T-cell (primary cell): ENCODE measurements around the gene MACO1. TPM values are rescaled to one million over a fixed set of nuclear protein-coding genes. Genes with fewer than 3 reads are reported as not detected.

Experiments
- ATAC-seq, 4 experiments: fragments of 200-7000 bp in 3 of 4; fragments of 150-1000 bp in 1 of 4; cut with Tn5 transposase; replicated peaks in 1 of 4; 1 replicate in 3 of 4; 2 replicates in 1 of 4; pipeline ENCODE4 v1.10.0; 2021; ENCODE audit warnings: moderate library complexity in 3 of 4, mild to moderate bottlenecking in 2 of 4, moderate number of reproducible peaks in 1 of 4
- CTCF ChIA-PET, 2 donors: fragments of 300-600 bp; sonication (Branson Sonifier 250); formaldehyde crosslinking; loops; one replicate each; lab custom pipeline; 2022; ENCODE audit warnings: antibody characterized with exemption in 2 of 2; lab: Charles Lee
- POLR2A ChIA-PET, 2 donors: fragments of 300-600 bp; sonication (Branson Sonifier 250); formaldehyde crosslinking; loops; one replicate each; lab custom pipeline; 2022; ENCODE audit warnings: antibody characterized with exemption in 2 of 2; lab: Charles Lee
- DNase-seq, 35 experiments: peaks; one replicate each; pipeline versions ENCODE4 v3.0.0 to v3.0.0-alpha.2; 2013 to 2023
- H3K27ac ChIP-seq: one replicate; pipeline ENCODE4 v1.5.1; 2013; ENCODE audit warnings: low read length
- H3K27me3 ChIP-seq, 2 experiments: replicated peaks in 1 of 2; 1 replicate in 1 of 2; 2 replicates in 1 of 2; pipeline versions ENCODE4 v1.6.1 to v1.7.0; 2013; ENCODE audit warnings: low read length in 1 of 2, mixed read lengths in 1 of 2; ENCODE audit not compliant: control insufficient read depth in 2 of 2, insufficient read depth in 2 of 2; ENCODE audit errors: extremely low read depth in 1 of 2
- H3K36me3 ChIP-seq, 2 donors: 1 replicate in 1 of 2; 2 replicates in 1 of 2; pipeline versions ENCODE4 v1.6.1 to v1.7.0; 2013; ENCODE audit warnings: low read length in 1 of 2; ENCODE audit not compliant: control insufficient read depth in 2 of 2, insufficient read depth in 1 of 2; ENCODE audit errors: extremely low read depth in 1 of 2
- H3K4me1 ChIP-seq, 2 experiments: 1 replicate in 1 of 2; 2 replicates in 1 of 2; pipeline versions ENCODE4 v1.6.1 to v1.7.0; 2013; ENCODE audit warnings: low read length in 2 of 2, mixed read lengths in 1 of 2; ENCODE audit not compliant: insufficient read depth in 2 of 2, control insufficient read depth in 1 of 2; ENCODE audit errors: extremely low read depth in 1 of 2
- H3K4me3 ChIP-seq, 2 donors: 1 replicate in 1 of 2; 2 replicates in 1 of 2; pipeline versions ENCODE4 v1.5.1 to v1.7.0; 2013; ENCODE audit warnings: mild to moderate bottlenecking in 2 of 2, low read length in 1 of 2, moderate library complexity in 1 of 2; ENCODE audit not compliant: control insufficient read depth in 1 of 2; ENCODE audit errors: extremely low read depth in 1 of 2
- H3K9me3 ChIP-seq: 2 replicates; pipeline ENCODE4 v1.7.0; 2013
- H3K27ac Mint-ChIP-seq, 2 donors: one replicate each; pipeline ENCODE4 v1.8.0; 2020 to 2021; ENCODE audit warnings: mild to moderate bottlenecking in 2 of 2, mixed read lengths in 2 of 2
- H3K27me3 Mint-ChIP-seq, 2 donors: one replicate each; pipeline ENCODE4 v1.8.0; 2021 to 2022; ENCODE audit warnings: mixed read lengths in 2 of 2
- H3K36me3 Mint-ChIP-seq: one replicate; pipeline ENCODE4 v1.8.0; 2021; ENCODE audit warnings: mixed read lengths
- H3K4me1 Mint-ChIP-seq, 3 donors: one replicate each; pipeline ENCODE4 v1.8.0; 2020 to 2022; ENCODE audit warnings: mixed read lengths in 3 of 3, mild to moderate bottlenecking in 1 of 3
- H3K4me3 Mint-ChIP-seq, 3 donors: one replicate each; pipeline ENCODE4 v1.8.0; 2020 to 2022; ENCODE audit warnings: mild to moderate bottlenecking in 3 of 3, mixed read lengths in 3 of 3, moderate library complexity in 3 of 3
- H3K9me3 Mint-ChIP-seq, 3 donors: one replicate each; pipeline ENCODE4 v1.8.0; 2020 to 2022; ENCODE audit warnings: mixed read lengths in 3 of 3
- WGBS: methylation state at CpG from one replicate; pipeline ENCODE4 v1.1.5; 2013; ENCODE audit warnings: missing lambda C conversion rate; ENCODE audit not compliant: insufficient coverage; 5-methylcytosine and 5-hydroxymethylcytosine counted together
- total RNA-seq, 35 experiments: library from RNA in 6 of 35; stranded (reverse) in 6 of 35; fragments of 120-200 nt in 1 of 35; gene quantifications; one replicate each; pipeline versions ENCODE4 v1.2.1 to v1.2.4 and lab custom pipeline; 2013 to 2026

MACO1 gene
- total RNA-seq, 5 donors from 2014 or later (not counting 1 experiment from before 2014, with no cell fraction given): 19.7 to 23.2 (median 21.5) TPM

DNA sequence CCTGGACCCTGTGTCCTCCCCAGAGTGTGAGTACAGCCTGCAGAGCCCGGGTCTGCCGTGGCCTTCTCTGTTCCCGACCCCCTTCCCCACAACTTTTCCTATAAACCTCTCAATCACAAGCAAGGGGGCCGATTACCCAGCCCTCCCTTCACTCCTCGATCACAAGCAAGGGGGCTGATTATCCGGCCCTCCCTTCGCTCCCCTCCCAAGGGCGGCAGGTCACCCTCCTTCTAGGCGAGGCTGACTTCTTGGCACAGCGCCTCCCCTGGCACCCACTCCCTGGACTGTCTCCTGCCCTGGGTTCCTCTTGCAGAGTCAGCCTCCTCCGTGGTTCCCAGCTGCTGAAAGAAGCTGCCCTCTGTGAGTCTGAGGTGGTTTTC lies 100.4 kb downstream of the MACO1 start:
- H3K9me3 Mint-ChIP-seq: no peaks in the 10 kb centered on the region
- H3K27ac Mint-ChIP-seq: no peak overlapping the region
- Histone ChIP-seq H3K27me3 (peaks cover 0 to 13% of the 10 kb centered on the region in 2 experiments), H3K36me3 (no peaks in the 10 kb centered on the region), H3K4me1 (peaks cover 0 to 2% of the 10 kb centered on the region in 2 experiments), H3K4me3 (no peak overlapping the region), H3K27ac (no peak overlapping the region), H3K9me3 (no peaks in the 10 kb centered on the region)
- CTCF ChIA-PET: interaction anchor here in 1 of 2 donors (0.7 kb wide), 1 partner anchor 264 kb away, joined by 4 read pairs; no protein-coding TSS in a partner anchor
- H3K4me1 Mint-ChIP-seq: peaks cover 0 to 5% (median 0%) of the 10 kb centered on the region in 3 donors
- H3K4me3 Mint-ChIP-seq: no peak overlapping the region
- no peaks in the 10 kb centered on the region for H3K36me3 Mint-ChIP-seq
- no peaks in the 10 kb centered on the region for H3K27me3 Mint-ChIP-seq
- POLR2A ChIA-PET: no interaction called here
- DNase-seq: no peak
- ATAC-seq: no peak
- WGBS: 93% methylated on average over 5 of the region's 11 CpGs

DNA sequence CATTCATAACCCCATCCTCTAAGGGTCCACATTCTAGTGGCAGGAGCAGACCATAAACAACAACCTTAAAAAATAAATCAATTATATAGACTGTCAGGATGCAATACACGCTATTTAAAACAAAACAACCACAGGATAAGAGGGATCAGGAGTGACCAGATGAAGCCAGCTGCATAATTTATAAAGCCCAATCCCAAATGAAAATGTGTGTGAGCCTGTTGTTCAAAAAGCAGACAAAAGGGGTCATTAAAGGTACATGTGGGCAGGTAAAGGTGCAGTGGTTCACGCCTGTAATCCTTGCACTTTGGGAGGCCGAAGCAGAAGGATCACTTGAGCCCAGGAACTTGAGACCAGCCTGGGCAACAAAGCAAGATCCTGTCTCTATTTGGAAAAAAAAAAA lies 102.3 kb downstream of the MACO1 start:
- Mint-ChIP-seq H3K36me3 (no peaks in the 10 kb centered on the region), H3K4me3 (no peak overlapping the region), H3K4me1 (peaks cover 0 to 11% (median 0%) of the 10 kb centered on the region in 3 donors), H3K27ac (no peak overlapping the region), H3K9me3 (no peaks in the 10 kb centered on the region), H3K27me3 (no peaks in the 10 kb centered on the region)
- Histone ChIP-seq H3K27me3 (peaks cover 0 to 13% of the 10 kb centered on the region in 2 experiments), H3K36me3 (no peaks in the 10 kb centered on the region), H3K4me3 (no peak overlapping the region), H3K27ac (no peak overlapping the region), H3K9me3 (no peaks in the 10 kb centered on the region), H3K4me1 (peaks cover 0 to 2% of the 10 kb centered on the region in 2 experiments)
- WGBS: 83% methylated on average over 1 of the region's 3 CpGs
- no peak for DNase-seq
- ChIA-PET CTCF (no interaction called here), POLR2A (no interaction called here)
- no peak for ATAC-seq

DNA sequence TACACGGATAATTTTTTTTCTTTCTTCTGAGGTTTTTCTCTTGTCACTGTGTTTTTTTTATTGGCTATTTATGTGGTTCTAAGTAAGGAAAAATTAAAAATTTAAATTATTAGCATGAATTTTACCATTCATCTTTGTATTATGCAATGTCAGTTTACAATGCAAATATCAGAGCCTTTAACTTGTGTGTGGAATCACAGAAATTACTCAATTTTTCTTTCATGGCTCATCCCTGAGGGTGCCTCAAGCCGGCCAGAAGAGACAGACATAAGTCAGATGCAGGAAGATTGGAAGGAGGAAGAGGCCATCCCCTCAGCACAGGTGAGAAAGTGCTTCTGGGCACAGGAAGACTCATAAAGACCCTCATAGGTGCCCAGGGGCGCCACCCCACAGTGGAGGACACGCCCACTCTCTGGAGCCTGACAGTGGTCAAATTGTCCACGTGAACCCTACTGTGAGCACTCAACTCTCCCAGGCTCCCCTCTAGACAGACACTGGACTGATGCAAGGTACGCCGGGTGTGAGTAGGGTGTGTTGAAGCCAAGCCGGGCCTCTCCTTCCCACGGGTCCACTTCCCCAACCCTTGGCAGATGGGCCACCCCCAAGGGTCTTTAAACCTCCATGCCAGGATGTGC lies 103.2 kb downstream of the MACO1 start:
- H3K36me3 Mint-ChIP-seq: no peaks in the 10 kb centered on the region
- Histone ChIP-seq H3K27ac (no peak overlapping the region), H3K4me3 (no peak overlapping the region), H3K27me3 (peaks cover 0 to 9% of the 10 kb centered on the region in 2 experiments), H3K4me1 (peaks cover 0 to 2% of the 10 kb centered on the region in 2 experiments), H3K9me3 (no peaks in the 10 kb centered on the region), H3K36me3 (no peaks in the 10 kb centered on the region)
- ChIA-PET POLR2A (no interaction called here), CTCF (no interaction called here)
- no peak overlapping the region for H3K4me3 Mint-ChIP-seq
- H3K9me3 Mint-ChIP-seq: no peaks in the 10 kb centered on the region
- DNase-seq (no peak), ATAC-seq (no peak)
- WGBS: 96% methylated on average over 5 of the region's 9 CpGs
- H3K27ac Mint-ChIP-seq: no peak overlapping the region
- H3K4me1 Mint-ChIP-seq: peaks cover 0 to 14% (median 0%) of the 10 kb centered on the region in 3 donors
- H3K27me3 Mint-ChIP-seq: no peaks in the 10 kb centered on the region

DNA sequence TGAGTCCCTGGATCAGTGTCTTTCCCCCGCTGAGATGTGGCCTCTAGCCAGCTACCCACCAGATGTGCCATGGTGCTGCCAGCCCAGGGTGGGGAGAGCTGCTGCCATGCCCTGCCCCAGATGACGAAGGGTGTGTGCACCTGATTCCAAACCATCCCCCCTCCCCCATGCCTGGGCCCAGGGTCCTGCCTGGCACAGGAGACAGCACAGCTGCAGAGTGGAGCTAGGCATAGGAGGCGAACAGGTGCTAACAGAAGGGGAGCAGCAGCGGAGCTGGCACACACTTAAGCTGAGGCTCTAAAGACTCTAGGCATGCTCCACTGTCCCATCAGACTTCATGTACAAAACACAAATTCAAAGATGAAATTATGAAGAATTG lies 103.7 kb downstream of the MACO1 start:
- H3K27me3 Mint-ChIP-seq: no peaks in the 10 kb centered on the region
- H3K36me3 Mint-ChIP-seq: no peaks in the 10 kb centered on the region
- no peaks in the 10 kb centered on the region for H3K9me3 Mint-ChIP-seq
- no peak overlapping the region for H3K27ac Mint-ChIP-seq
- H3K4me1 Mint-ChIP-seq: peaks cover 0 to 14% (median 0%) of the 10 kb centered on the region in 3 donors
- POLR2A ChIA-PET: no interaction called here
- ATAC-seq (no peak), DNase-seq (no peak)
- no peaks in the 10 kb centered on the region for H3K9me3 ChIP-seq
- 100% methylated on average over 2 of the region's 4 CpGs for WGBS
- H3K4me3 Mint-ChIP-seq: no peak overlapping the region
- no peak overlapping the region for H3K4me3 ChIP-seq
- H3K27ac ChIP-seq: no peak overlapping the region
- CTCF ChIA-PET: no interaction called here
- H3K4me1 ChIP-seq: peaks cover 0 to 2% of the 10 kb centered on the region in 2 experiments
- H3K36me3 ChIP-seq: no peaks in the 10 kb centered on the region
- peaks cover 0 to 6% of the 10 kb centered on the region in 2 experiments for H3K27me3 ChIP-seq

DNA sequence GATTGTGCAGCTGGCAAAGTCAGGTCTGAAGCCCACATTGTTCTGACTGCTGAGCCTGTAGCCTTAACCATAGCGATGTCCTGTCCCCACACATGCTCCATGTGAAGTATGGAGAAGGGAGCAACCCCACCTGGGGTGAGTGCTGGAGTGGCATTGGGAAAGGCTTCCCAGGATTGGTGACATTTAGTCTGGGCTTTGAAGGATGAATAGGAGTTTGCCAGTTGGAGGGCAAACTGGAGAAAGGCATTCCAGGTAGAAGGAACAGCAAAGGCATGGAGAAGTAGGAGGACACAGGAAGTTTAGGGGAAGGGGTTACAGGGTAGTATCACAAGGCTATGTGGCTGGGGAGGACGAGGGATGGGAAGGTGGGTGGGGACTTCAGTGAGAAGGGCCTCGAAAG lies 105.4 kb downstream of the MACO1 start:
- Mint-ChIP-seq H3K27me3 (no peaks in the 10 kb centered on the region), H3K9me3 (no peaks in the 10 kb centered on the region), H3K27ac (no peak overlapping the region), H3K4me3 (no peak overlapping the region), H3K4me1 (peaks cover 0 to 14% (median 0%) of the 10 kb centered on the region in 3 donors), H3K36me3 (no peaks in the 10 kb centered on the region)
- DNase-seq (no peak), ATAC-seq (no peak)
- no peaks in the 10 kb centered on the region for H3K36me3 ChIP-seq
- H3K27me3 ChIP-seq: no peaks in the 10 kb centered on the region
- POLR2A ChIA-PET: no interaction called here
- no peak overlapping the region for H3K27ac ChIP-seq
- H3K4me3 ChIP-seq: no peak overlapping the region
- CTCF ChIA-PET: no interaction called here
- H3K9me3 ChIP-seq: no peaks in the 10 kb centered on the region
- WGBS: no CpG with 5 or more reads among the region's 3 CpGs
- H3K4me1 ChIP-seq: no peaks in the 10 kb centered on the region

DNA sequence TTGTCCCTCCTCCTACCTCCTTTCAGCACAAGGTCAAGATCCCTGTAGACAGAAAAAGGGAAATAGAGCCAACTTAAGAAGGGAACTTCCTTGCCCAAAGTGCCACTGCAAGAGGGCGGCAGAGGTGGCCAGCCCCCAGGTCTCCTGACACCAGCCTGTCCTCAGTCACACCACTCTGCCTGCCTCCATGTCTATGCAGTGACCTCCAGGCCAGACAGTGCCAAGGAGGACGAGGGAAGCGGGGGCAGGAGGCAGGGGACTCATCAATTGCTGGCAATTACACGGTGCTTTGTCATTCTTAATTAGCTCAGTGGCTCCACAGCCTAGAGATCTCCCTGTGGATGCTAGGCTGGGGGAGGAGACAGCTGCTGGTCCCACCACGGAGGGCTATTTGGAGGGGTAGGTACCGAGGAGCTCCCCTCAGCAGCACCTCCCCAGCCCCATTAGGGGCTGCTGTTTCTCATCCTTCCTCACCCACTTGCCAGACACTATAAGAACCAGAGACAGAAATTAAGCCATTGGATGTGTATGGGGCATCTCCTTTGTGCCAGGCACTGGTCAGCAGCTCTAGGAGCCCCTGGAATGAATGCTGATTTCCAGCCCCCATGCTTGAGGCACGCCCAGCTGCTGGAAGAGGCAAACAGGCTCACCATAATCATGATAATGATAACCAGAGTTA lies 106.6 kb downstream of the MACO1 start:
- peak overlapping the region in 1 of 2 donors; percentile 16 for H3K27ac Mint-ChIP-seq
- H3K4me3 Mint-ChIP-seq: no peak overlapping the region
- Histone ChIP-seq H3K36me3 (no peaks in the 10 kb centered on the region), H3K27me3 (no peaks in the 10 kb centered on the region), H3K4me3 (no peak overlapping the region), H3K4me1 (no peaks in the 10 kb centered on the region), H3K27ac (no peak overlapping the region), H3K9me3 (no peaks in the 10 kb centered on the region)
- ATAC-seq (no peak), DNase-seq (no peak)
- POLR2A ChIA-PET: no interaction called here
- CTCF ChIA-PET: interaction anchor here in 1 of 2 donors (0.6 to 1.2 kb wide), 2 partner anchors 15 to 19 kb away, joined by 3 to 6 read pairs; no protein-coding TSS in a partner anchor
- WGBS: 92% methylated on average over 3 of the region's 7 CpGs
- H3K27me3 Mint-ChIP-seq: no peaks in the 10 kb centered on the region
- H3K4me1 Mint-ChIP-seq: peaks cover 0 to 14% (median 3%) of the 10 kb centered on the region in 3 donors
- H3K9me3 Mint-ChIP-seq: no peaks in the 10 kb centered on the region
- H3K36me3 Mint-ChIP-seq: no peaks in the 10 kb centered on the region
